Measurements from ENCODE around the gene FEZ2. TPM values are rescaled to one million over a fixed set of nuclear protein-coding genes. Genes with fewer than 3 reads are reported as not detected.

Gene FEZ2
- total and polyA plus RNA-seq, 8 donors: 47.5 to 74.0 (median 69.8) TPM

DNA sequence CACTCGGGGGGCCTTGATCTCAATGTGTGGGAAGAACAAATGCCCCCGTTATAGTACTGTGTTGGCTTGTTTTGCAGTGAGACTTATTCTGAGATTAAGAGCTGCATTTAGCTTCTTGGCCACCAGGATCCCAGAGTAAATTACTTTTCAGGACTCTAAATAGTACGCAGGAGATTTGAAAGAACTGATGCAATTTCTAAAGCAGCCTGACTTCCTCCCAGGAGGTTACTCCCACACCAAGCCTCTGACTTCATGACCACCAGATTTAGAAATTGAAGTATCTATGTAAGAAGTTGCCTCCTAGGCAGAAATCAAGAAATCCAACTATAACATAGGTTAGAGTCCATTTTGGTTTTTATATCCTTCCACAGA, 67.0 kb downstream of the FEZ2 start:
- Histone ChIP-seq H3K27ac (no peak overlapping the region), H3K4me1 (peaks cover 0 to 8% of the 10 kb centered on the region in 2 donors), H3K27me3 (no peaks in the 10 kb centered on the region), H3K9me3 (peaks cover 0 to 3% of the 10 kb centered on the region in 2 donors), H3K4me3 (no peak overlapping the region), H3K36me3 (no peaks in the 10 kb centered on the region)
- intact Hi-C loops (cut with DNase I): no loop called here
- no peak for TF ChIP-seq CTCF (IDR thresholded peaks at IDR 0.05)
- DNase-seq (no peak), ATAC-seq (no peak)

DNA sequence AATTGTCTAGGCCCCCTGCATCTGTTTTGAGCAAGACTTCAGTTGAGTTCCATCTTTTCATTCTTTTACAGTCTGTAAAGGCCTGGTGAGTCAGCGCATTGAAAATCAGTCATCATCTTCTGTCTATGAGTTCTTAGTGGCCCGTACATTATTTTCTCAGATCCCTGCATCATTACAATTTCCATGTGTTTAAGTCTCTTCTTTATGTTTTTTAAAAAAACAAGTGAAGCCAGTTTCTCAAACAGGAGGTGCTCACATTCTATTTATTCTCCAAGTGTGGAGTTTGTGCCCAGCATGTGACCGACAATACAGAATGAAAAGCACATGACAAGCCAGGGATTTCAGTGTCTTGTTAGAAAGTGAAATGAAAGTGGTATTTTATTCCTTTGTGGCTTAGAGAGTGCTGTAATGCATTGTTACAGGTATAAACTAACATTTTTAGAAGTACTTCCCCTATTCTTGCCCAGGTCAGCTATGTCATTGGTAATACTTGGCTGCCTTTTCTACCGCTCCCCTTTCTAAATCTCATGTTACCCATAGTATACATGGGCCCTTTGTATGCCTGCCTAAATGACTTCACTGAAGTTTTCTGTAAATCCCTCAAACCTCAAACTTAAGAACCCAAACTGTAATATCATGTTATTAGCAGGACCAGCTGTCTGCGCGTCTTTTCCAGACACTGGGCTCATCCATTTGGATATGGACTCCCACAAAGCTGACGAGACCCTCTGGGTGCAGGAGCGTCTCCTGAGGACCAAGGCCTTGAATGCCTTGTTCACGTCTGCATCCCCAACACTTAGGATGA, 67.6 kb downstream of the FEZ2 start:
- Histone ChIP-seq H3K4me3 (no peak overlapping the region), H3K4me1 (peaks cover 0 to 8% of the 10 kb centered on the region in 2 donors), H3K27ac (no peak overlapping the region), H3K9me3 (peaks cover 0 to 3% of the 10 kb centered on the region in 2 donors), H3K36me3 (no peaks in the 10 kb centered on the region), H3K27me3 (no peaks in the 10 kb centered on the region)
- no peak for TF ChIP-seq CTCF (IDR thresholded peaks at IDR 0.05)
- DNase-seq (no peak), ATAC-seq (no peak)
- intact Hi-C loops (cut with DNase I): no loop called here

DNA sequence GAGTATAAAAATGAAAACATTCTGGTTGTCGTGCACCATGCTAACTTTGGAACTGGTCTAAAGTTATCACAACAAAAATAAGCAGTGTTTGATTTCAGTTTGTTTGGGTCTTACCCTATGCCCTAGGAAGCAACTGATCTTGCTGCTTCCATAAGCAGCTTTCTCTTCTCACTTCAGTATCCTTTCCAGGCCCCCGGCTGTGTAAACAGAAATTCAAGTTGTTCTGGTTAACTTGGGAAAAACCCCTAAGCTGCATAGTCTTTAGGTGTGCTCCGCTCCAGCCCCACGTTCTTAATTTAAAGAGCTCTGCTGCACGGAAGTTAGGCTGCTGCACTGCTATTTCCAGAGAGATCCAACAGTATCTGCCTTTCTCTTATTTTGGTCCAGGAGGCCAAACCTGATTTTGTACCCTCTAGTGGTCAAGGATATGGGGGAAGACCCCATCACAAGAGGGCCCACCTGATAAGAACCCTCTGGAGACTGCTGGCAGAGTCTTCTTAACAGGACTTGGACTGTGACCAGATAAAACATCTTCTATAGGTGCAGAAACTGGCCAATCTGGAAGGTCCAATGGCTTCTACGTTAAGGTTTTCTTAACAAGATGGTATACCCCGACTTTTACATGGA, 69.1 kb downstream of the FEZ2 start:
- no peak for TF ChIP-seq CTCF (IDR thresholded peaks at IDR 0.05)
- intact Hi-C loops (cut with DNase I): no loop called here
- Histone ChIP-seq H3K4me1 (peaks cover 0 to 8% of the 10 kb centered on the region in 2 donors), H3K27me3 (no peaks in the 10 kb centered on the region), H3K9me3 (no peaks in the 10 kb centered on the region), H3K4me3 (no peak overlapping the region), H3K27ac (no peak overlapping the region), H3K36me3 (no peaks in the 10 kb centered on the region)
- no peak for ATAC-seq
- DNase-seq: no peak

- DNase-seq (no peak), ATAC-seq (no peak)
- intact Hi-C loops (cut with DNase I): no loop called here
- Histone ChIP-seq H3K4me1 (peaks cover 0 to 8% of the 10 kb centered on the region in 2 donors), H3K27me3 (no peaks in the 10 kb centered on the region), H3K36me3 (peaks cover 0 to 5% of the 10 kb centered on the region in 2 donors), H3K4me3 (no peak overlapping the region), H3K9me3 (no peaks in the 10 kb centered on the region), H3K27ac (no peak overlapping the region)
- TF ChIP-seq CTCF (IDR thresholded peaks at IDR 0.05): no peak
These were observed 69.7 kb downstream of the FEZ2 start for GRCh38 chr2:36528274-36528673.

DNA sequence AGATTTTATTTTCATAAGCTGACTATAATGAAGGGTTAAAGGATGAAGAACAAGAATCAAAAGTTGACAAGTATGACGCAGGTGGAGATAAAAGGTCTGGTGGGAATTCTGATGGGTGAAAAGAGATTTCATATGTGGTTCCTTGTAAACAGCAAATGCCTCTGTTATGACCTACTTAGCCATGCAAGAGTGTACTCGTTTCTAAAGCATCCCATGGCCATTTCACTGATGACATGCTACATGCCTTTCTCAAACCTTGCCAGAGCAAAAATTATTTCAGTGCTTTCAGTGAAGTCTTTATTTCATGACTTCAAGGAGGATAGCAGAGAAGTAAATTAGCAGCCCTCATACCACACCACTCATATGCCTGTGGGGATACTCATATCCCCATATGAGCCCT, 71.7 kb downstream of the FEZ2 start:
- no peaks in the 10 kb centered on the region for H3K9me3 ChIP-seq
- intact Hi-C loops (cut with DNase I): no loop called here
- H3K4me1 ChIP-seq: peaks cover 0 to 8% of the 10 kb centered on the region in 2 donors
- TF ChIP-seq CTCF (IDR thresholded peaks at IDR 0.05): no peak
- DNase-seq (no peak), ATAC-seq (no peak)
- H3K27me3 ChIP-seq: no peaks in the 10 kb centered on the region
- H3K27ac ChIP-seq: no peak overlapping the region
- peaks cover 0 to 19% of the 10 kb centered on the region in 2 donors for H3K36me3 ChIP-seq
- H3K4me3 ChIP-seq: no peak overlapping the region
